Hypothalamus (tissue), 51 donors: ENCODE measurements around the gene SND1.

Experiments used
- DNase-seq, 51 donors: peaks; one replicate each; lab custom pipeline; 2025; lab: John Stamatoyannopoulos, UW

SND1 gene

GRCh38 chr7:127718340-127718679, 66.3 kb downstream of the SND1 start:
- DNase-seq: no peak

GRCh38 chr7:127726476-127726875, 74.5 kb downstream of the SND1 start:
- DNase-seq: no peak

- no peak for DNase-seq
These were observed 78.8 kb downstream of the SND1 start for GRCh38 chr7:127730658-127731276.

- DNase-seq: no peak
These were observed 79.6 kb downstream of the SND1 start for GRCh38 chr7:127731431-127732080.

- DNase-seq: no peak
These were observed 80.3 kb downstream of the SND1 start for GRCh38 chr7:127732306-127732705.

GRCh38 chr7:127733986-127734385, 82.0 kb downstream of the SND1 start:
- no peak for DNase-seq

- DNase-seq: no peak
These were observed 84.5 kb downstream of the SND1 start for GRCh38 chr7:127736511-127736910.

GRCh38 chr7:127738859-127739258, 86.9 kb downstream of the SND1 start:
- no peak for DNase-seq

GRCh38 chr7:127741764-127742375, 89.9 kb downstream of the SND1 start:
- no peak for DNase-seq

GRCh38 chr7:127745445-127745844, 93.5 kb downstream of the SND1 start:
- no peak for DNase-seq

GRCh38 chr7:127751062-127751461, 99.1 kb downstream of the SND1 start:
- no peak for DNase-seq

GRCh38 chr7:127751490-127752448, 99.8 kb downstream of the SND1 start:
- peak in 3 of 51 donors; percentile 3 to 16 (median 7) for DNase-seq

- no peak for DNase-seq
These were observed 100.8 kb downstream of the SND1 start for GRCh38 chr7:127752829-127753228.

GRCh38 chr7:127754457-127754856, 102.5 kb downstream of the SND1 start:
- DNase-seq: no peak

GRCh38 chr7:127755521-127755920, 103.5 kb downstream of the SND1 start:
- DNase-seq: peak in 6 of 51 donors; percentile 9 to 40 (median 14)

- no peak for DNase-seq
These were observed 104.0 kb downstream of the SND1 start for GRCh38 chr7:127755965-127756364.

GRCh38 chr7:127758105-127758504, 106.1 kb downstream of the SND1 start:
- no peak for DNase-seq

- DNase-seq: no peak
These were observed 106.9 kb downstream of the SND1 start for GRCh38 chr7:127758845-127759244.

- no peak for DNase-seq
These were observed 108.0 kb downstream of the SND1 start for GRCh38 chr7:127759945-127760421.

GRCh38 chr7:127760436-127761031, 108.5 kb downstream of the SND1 start:
- DNase-seq: no peak

- no peak for DNase-seq
These were observed 109.2 kb downstream of the SND1 start for GRCh38 chr7:127761196-127761595.
